GM12878 (cell line): ENCODE measurements around the gene HIRA. TPM values are rescaled to one million over a fixed set of nuclear protein-coding genes. Genes with fewer than 3 reads are reported as not detected.

Source experiments
- ATAC-seq: fragments of 200-7000 bp; cut with Tn5 transposase; 3 replicates; pipeline ENCODE4 v1.9.1; 2020; ENCODE audit warnings: mild to moderate bottlenecking, moderate library complexity
- BruUV-seq: library from RNA; stranded (reverse); fragments of 400-500 nt; replicated peaks from 2 replicates; lab custom pipeline; 2021; lab: Mats Ljungman, UMichigan
- CTCF ChIA-PET: fragments of 300-600 bp; sonication (Branson Sonifier 250); formaldehyde crosslinking; extraction: SDS; loops from one replicate; lab custom pipeline; 2021; ENCODE audit warnings: inconsistent platforms; lab: Yijun Ruan, JAX
- POLR2A ChIA-PET: fragments of 350-600 bp; formaldehyde crosslinking; extraction: SDS; loops from one replicate; lab custom pipeline; 2021; ENCODE audit warnings: inconsistent platforms; lab: Charles Lee
- RAD21 ChIA-PET: fragments of 300-600 bp; sonication (Branson Sonifier 250); formaldehyde crosslinking; loops from one replicate; lab custom pipeline; 2023; ENCODE audit warnings: antibody characterized with exemption; ENCODE audit not compliant: unreplicated experiment; lab: Charles Lee
- SMC1A ChIA-PET: fragments of 300-600 bp; sonication (Branson Sonifier 250); formaldehyde crosslinking; loops from one replicate; lab custom pipeline; 2023; ENCODE audit not compliant: unreplicated experiment, uncharacterized antibody; lab: Charles Lee
- DNase-seq: peaks from one replicate; pipeline ENCODE4 v3.0.0-alpha.2; 2011; ENCODE audit warnings: low read depth, low spot score
- FAIRE-seq: peaks from 3 replicates; lab custom pipeline; 2011; peaks lifted over from hg19 to GRCh38; lab: Jason Lieb, UNC
- H2AFZ ChIP-seq: 2 replicates; pipeline ENCODE4 v1.6.0; 2011; ENCODE audit warnings: low read depth, low read length, control low read depth; ENCODE audit not compliant: control insufficient read depth
- H3K27ac ChIP-seq: 2 replicates; pipeline ENCODE4 v1.5.1; 2011; ENCODE audit warnings: control low read depth; ENCODE audit not compliant: control insufficient read depth, insufficient read depth
- H3K27me3 ChIP-seq, 2 experiments: replicated peaks in 1 of 2; 2 replicates each; pipeline versions ENCODE4 v1.6.0 to v1.6.1; 2011; ENCODE audit warnings: low read length in 1 of 2; ENCODE audit not compliant: control insufficient read depth in 2 of 2, insufficient read depth in 2 of 2
- H3K36me3 ChIP-seq, 2 experiments: 2 replicates each; pipeline ENCODE4 v1.5.1; 2011; ENCODE audit warnings: low read length in 1 of 2; ENCODE audit not compliant: control insufficient read depth in 2 of 2, insufficient read depth in 2 of 2
- H3K4me1 ChIP-seq: 2 replicates; pipeline ENCODE4 v1.6.1; 2011; ENCODE audit warnings: mild to moderate bottlenecking, low read length, moderate library complexity, mixed read lengths; ENCODE audit not compliant: control insufficient read depth, insufficient read depth
- H3K4me2 ChIP-seq: 2 replicates; pipeline ENCODE4 v1.6.0; 2011; ENCODE audit warnings: control low read depth; ENCODE audit not compliant: control insufficient read depth, insufficient read depth
- H3K4me3 ChIP-seq: fragments of 200-600 bp; sonication (generic); 2 replicates; pipeline ENCODE4 v1.5.1; 2016
- H3K79me2 ChIP-seq: 2 replicates; pipeline ENCODE4 v1.6.0; 2011; ENCODE audit warnings: low read length; ENCODE audit not compliant: control insufficient read depth, insufficient read depth
- H3K9ac ChIP-seq: 2 replicates; pipeline ENCODE4 v1.8.0; 2011; ENCODE audit warnings: low read length, control low read depth, mixed read lengths; ENCODE audit not compliant: control insufficient read depth, insufficient read depth
- H3K9me3 ChIP-seq: replicated peaks from 3 replicates; pipeline ENCODE4 v1.5.1; 2011; ENCODE audit warnings: mild to moderate bottlenecking, low read length; ENCODE audit not compliant: control insufficient read depth, insufficient read depth
- H4K20me1 ChIP-seq: 2 replicates; pipeline ENCODE4 v1.6.0; 2011; ENCODE audit not compliant: control insufficient read depth, insufficient read depth
- CBX3 ChIP-seq: fragments of 200-600 bp; sonication (generic); IDR thresholded peaks from 2 replicates; pipeline ENCODE4 v1.6.1; 2016; ENCODE audit warnings: low read depth, borderline replicate concordance
- CBX5 ChIP-seq: sonication (generic); IDR thresholded peaks from 2 replicates; pipeline ENCODE4 v1.6.1; 2016; ENCODE audit warnings: low read depth, moderate library complexity, mild to moderate bottlenecking, inconsistent platforms
- EZH2 ChIP-seq: IDR thresholded peaks from 2 replicates; pipeline ENCODE4 v1.6.1; 2012; ENCODE audit warnings: low read depth, mild to moderate bottlenecking, control low read depth, inconsistent platforms, low read length, borderline replicate concordance; ENCODE audit not compliant: control insufficient read depth
- FOXK2 ChIP-seq: fragments of 450-650 bp; IDR thresholded peaks from 2 replicates; pipeline ENCODE4 v1.6.1; 2017; ENCODE audit warnings: mild to moderate bottlenecking, moderate library complexity
- JUNB ChIP-seq: IDR thresholded peaks from 2 replicates; pipeline ENCODE4 v1.6.1; 2016; ENCODE audit warnings: antibody characterized with exemption, mild to moderate bottlenecking
- NFXL1 ChIP-seq: fragments of 450-650 bp; IDR thresholded peaks from 2 replicates; pipeline ENCODE4 v1.6.1; 2017; ENCODE audit warnings: antibody characterized with exemption, mild to moderate bottlenecking, borderline replicate concordance
- NR2F1 ChIP-seq: fragments of 450-650 bp; conservative IDR thresholded peaks from 2 replicates; pipeline ENCODE4 v1.6.1; 2017; ENCODE audit warnings: mild to moderate bottlenecking
- POLR2AphosphoS2 ChIP-seq: IDR thresholded peaks from 2 replicates; pipeline ENCODE4 v1.6.1; 2011; ENCODE audit warnings: low read depth, mild to moderate bottlenecking, low read length, improper control_type of control experiment, moderate library complexity
- POU2F2 ChIP-seq: IDR thresholded peaks from 3 replicates; pipeline ENCODE4 v1.6.1; 2011; ENCODE audit warnings: low read depth, mild to moderate bottlenecking, low read length, borderline replicate concordance
- RAD21 ChIP-seq: IDR thresholded peaks from 2 replicates; pipeline ENCODE4 v1.6.1; 2011; ENCODE audit warnings: mild to moderate bottlenecking, low read depth, low read length, moderate library complexity; ENCODE audit not compliant: insufficient read depth
- SMARCA5 ChIP-seq: fragments of 450-650 bp; IDR thresholded peaks from 2 replicates; pipeline ENCODE4 v1.6.1; 2017; ENCODE audit warnings: mild to moderate bottlenecking
- SPI1 ChIP-seq: IDR thresholded peaks from 2 replicates; pipeline ENCODE4 v1.6.1; 2011; ENCODE audit warnings: low read depth, mild to moderate bottlenecking, low read length, moderate library complexity, borderline replicate concordance; ENCODE audit not compliant: insufficient read depth
- SRF ChIP-seq, 2 experiments: IDR thresholded peaks; 2 replicates each; pipeline ENCODE4 v1.6.1; 2011; ENCODE audit warnings: low read depth in 2 of 2, low read length in 2 of 2, mild to moderate bottlenecking in 1 of 2, moderate library complexity in 1 of 2
- TCF3 ChIP-seq: IDR thresholded peaks from 2 replicates; pipeline ENCODE4 v1.6.1; 2012; ENCODE audit warnings: low read depth, mild to moderate bottlenecking, low read length, borderline replicate concordance; ENCODE audit not compliant: insufficient read depth
- ZNF687 ChIP-seq: fragments of 450-650 bp; IDR thresholded peaks from 2 replicates; pipeline ENCODE4 v1.6.1; 2017; ENCODE audit warnings: mild to moderate bottlenecking, moderate library complexity
- ZSCAN29 ChIP-seq: fragments of 450-650 bp; IDR thresholded peaks from 2 replicates; pipeline ENCODE4 v1.6.1; 2017; ENCODE audit warnings: mild to moderate bottlenecking, moderate library complexity
- WGBS: methylation state at CpG from one replicate; pipeline ENCODE4 v1.1.6; 2016; ENCODE audit warnings: low lambda C conversion rate; ENCODE audit not compliant: insufficient replicate concordance, insufficient coverage; ENCODE audit errors: missing lambda C conversion rate; 5-methylcytosine and 5-hydroxymethylcytosine counted together
- in situ Hi-C: fragments of 300-500 bp; cut with MboI; formaldehyde crosslinking; loops from 9 replicates; pipeline ENCODE4 v1.14.3; 2018; ENCODE audit warnings: mixed read lengths
- intact Hi-C: fragments of 100-400 bp; cut with micrococcal nuclease; formaldehyde crosslinking; loops from one replicate; pipeline ENCODE4 v1.14.2; 2022; ENCODE audit not compliant: unreplicated experiment
- polyA plus RNA-seq, 11 experiments: library from polyadenylated mRNA; depleted of rRNA in 4 of 11; unstranded in 6 of 11; stranded (reverse) in 5 of 11; fragments of >200 nt; fragmentation: Nextera tagmentation in 4 of 11; fragmentation: Illumina TruSeq in 1 of 11; extraction: Ambion mirVana in 4 of 11; extraction: Trizol in 1 of 11; gene quantifications; 1 replicate in 1 of 11; 2 replicates in 10 of 11; pipeline versions ENCODE4 v1.2.1 to v1.2.3, GENCODE V29; 2011 to 2016; ENCODE audit warnings: inconsistent platforms in 2 of 11, missing spikeins in 2 of 11, low read depth in 1 of 11
- total RNA-seq, 4 experiments: library from RNA; depleted of rRNA in 3 of 4; stranded (reverse); fragments of >200 nt in 3 of 4; fragmentation: Illumina TruSeq in 1 of 4; extraction: Trizol in 1 of 4; gene quantifications; 2 replicates each; pipeline versions ENCODE4 v1.2.1 to v1.2.3, GENCODE V29; 2013 to 2021

The HIRA gene
- total and polyA plus RNA-seq, 10 of the 15 experiments (the other 5 are each of a cell fraction or from before 2014, with no cell fraction given): 0.34 to 32.7 (median 14.5) TPM

- DNase-seq: no peak
- no peak overlapping the region for H3K4me2 ChIP-seq
- 25% methylated on average over 5 of the region's 5 CpGs for WGBS
- H3K4me3 ChIP-seq: no peak overlapping the region
- no TSS peak for BruUV-seq
- H3K9ac ChIP-seq: no peak overlapping the region
- RAD21 ChIA-PET: no interaction called here
- H4K20me1 ChIP-seq: no peaks in the 10 kb centered on the region
- no peaks in the 10 kb centered on the region for H3K79me2 ChIP-seq
- intact Hi-C loops (loop anchor here (10.0 kb wide), 2 partner anchors 135 to 185 kb away; partner anchors contain the start of genes CDC45 and UFD1), in situ Hi-C loops (loop anchor here (5.0 kb wide), 1 partner anchor 107 kb away; no protein-coding TSS in a partner anchor)
- no peak overlapping the region for H2AFZ ChIP-seq
- FAIRE-seq: no peak
- no peaks in the 10 kb centered on the region for H3K9me3 ChIP-seq
- H3K27ac ChIP-seq: no peak overlapping the region
- SMC1A ChIA-PET: no interaction called here
- CTCF ChIA-PET: no interaction called here
- H3K27me3 ChIP-seq: peaks cover 7 to 15% of the 10 kb centered on the region in 2 experiments
- TF ChIP-seq TCF3 (no peak), CBX3 (no peak), CBX5 (no peak), SRF (IDR thresholded peaks at IDR 0.05; ENCODE audit: low read depth in 2 of 2, low read length in 2 of 2) (no peak), NR2F1 (no peak), POLR2AphosphoS2 (no peak), JUNB (no peak), RAD21 (no peak), NFXL1 (no peak), FOXK2 (no peak), POU2F2 (no peak), ZSCAN29 (no peak), SMARCA5 (no peak), SPI1 (no peak), EZH2 (no peak), ZNF687 (no peak)
- peaks cover 9% of the 10 kb centered on the region for H3K4me1 ChIP-seq
- POLR2A ChIA-PET: no interaction called here
- no peak for ATAC-seq
- H3K36me3 ChIP-seq: no peaks in the 10 kb centered on the region
Measured at GRCh38 chr22:19289475-19290161, 141.9 kb downstream of the HIRA start.
